H9 (cell line): ENCODE measurements around the gene RNF212. TPM values are rescaled to one million over a fixed set of nuclear protein-coding genes. Genes with fewer than 3 reads are reported as not detected.

Experiments used
- DNase-seq: peaks from one replicate; pipeline ENCODE4 v3.0.0-alpha.2; 2017
- H2AFZ ChIP-seq: one replicate; pipeline ENCODE4 v1.6.1; 2013; ENCODE audit warnings: mild to moderate bottlenecking, low read length, control low read depth, moderate library complexity
- H2AK5ac ChIP-seq: 2 replicates; pipeline ENCODE4 v1.6.1; 2013; ENCODE audit warnings: low read length, control low read depth, mixed read lengths; ENCODE audit not compliant: insufficient read length
- H2BK120ac ChIP-seq: one replicate; pipeline ENCODE4 v1.6.1; 2013; ENCODE audit warnings: low read depth, mild to moderate bottlenecking, low read length, control low read depth, inconsistent platforms; ENCODE audit not compliant: poor library complexity, severe bottlenecking
- H2BK12ac ChIP-seq: 2 replicates; pipeline ENCODE4 v1.6.1; 2013; ENCODE audit warnings: low read length, control low read depth, mixed read lengths, low read depth; ENCODE audit not compliant: insufficient read length
- H2BK15ac ChIP-seq: 2 replicates; pipeline ENCODE4 v1.6.1; 2013; ENCODE audit warnings: low read depth, low read length, control low read depth
- H2BK20ac ChIP-seq: one replicate; pipeline ENCODE4 v1.6.1; 2013; ENCODE audit warnings: low read depth, mild to moderate bottlenecking, low read length, control low read depth, inconsistent platforms; ENCODE audit not compliant: poor library complexity, severe bottlenecking
- H2BK5ac ChIP-seq: 2 replicates; pipeline ENCODE4 v1.6.1; 2013; ENCODE audit warnings: low read length, control low read depth, mixed read lengths; ENCODE audit not compliant: insufficient read length
- H3K14ac ChIP-seq: 2 replicates; pipeline ENCODE4 v1.6.1; 2013; ENCODE audit warnings: low read length, control low read depth; ENCODE audit not compliant: insufficient read depth
- H3K18ac ChIP-seq: 2 replicates; pipeline ENCODE4 v1.6.1; 2013; ENCODE audit warnings: low read depth, mild to moderate bottlenecking, mixed read lengths, low read length, control low read depth; ENCODE audit not compliant: insufficient read length
- H3K23ac ChIP-seq: 2 replicates; pipeline ENCODE4 v1.6.1; 2013; ENCODE audit warnings: low read length, control low read depth, mixed read lengths, low read depth; ENCODE audit not compliant: insufficient read length
- H3K23me2 ChIP-seq: 2 replicates; pipeline ENCODE4 v1.6.1; 2013; ENCODE audit warnings: low read depth, mild to moderate bottlenecking, mixed read lengths, low read length, control low read depth; ENCODE audit not compliant: insufficient read length, poor library complexity, severe bottlenecking
- H3K27ac ChIP-seq: 2 replicates; pipeline ENCODE4 v1.5.1; 2013; ENCODE audit warnings: low read length, control low read depth, mixed read lengths, low read depth; ENCODE audit not compliant: insufficient read length
- H3K27me3 ChIP-seq: 2 replicates; pipeline ENCODE4 v1.6.1; 2013; ENCODE audit warnings: low read length, control low read depth, inconsistent platforms; ENCODE audit not compliant: insufficient read depth
- H3K4ac ChIP-seq: 2 replicates; pipeline ENCODE4 v1.6.1; 2013; ENCODE audit warnings: low read depth, mild to moderate bottlenecking, control low read depth, inconsistent platforms, low read length, moderate library complexity
- H3K4me1 ChIP-seq: 2 replicates; pipeline ENCODE4 v1.6.1; 2013; ENCODE audit warnings: low read length, control low read depth, inconsistent platforms; ENCODE audit not compliant: insufficient read depth
- H3K4me2 ChIP-seq: 2 replicates; pipeline ENCODE4 v1.6.1; 2013; ENCODE audit warnings: low read length, control low read depth, mixed read lengths; ENCODE audit not compliant: insufficient read length, insufficient read depth
- H3K56ac ChIP-seq: 2 replicates; pipeline ENCODE4 v1.6.1; 2013; ENCODE audit warnings: low read depth, mild to moderate bottlenecking, mixed read lengths, low read length, control low read depth; ENCODE audit not compliant: insufficient read length
- H3K79me1 ChIP-seq: 2 replicates; pipeline ENCODE4 v1.6.1; 2013; ENCODE audit warnings: low read depth, mild to moderate bottlenecking, moderate library complexity, low read length, control low read depth, inconsistent platforms; ENCODE audit not compliant: insufficient read depth, poor library complexity, severe bottlenecking
- H3K79me2 ChIP-seq: 2 replicates; pipeline ENCODE4 v1.6.1; 2013; ENCODE audit warnings: low read length, control low read depth, inconsistent platforms; ENCODE audit not compliant: insufficient read depth
- H3K9ac ChIP-seq: 2 replicates; pipeline ENCODE4 v1.6.1; 2013; ENCODE audit warnings: low read length, control low read depth, mixed read lengths; ENCODE audit not compliant: insufficient read length; ENCODE audit errors: extremely low read depth
- H3K9me3 ChIP-seq: one replicate; pipeline ENCODE4 v1.6.1; 2013; ENCODE audit warnings: low read depth, low read length, inconsistent platforms; ENCODE audit not compliant: control insufficient read depth
- H3T11ph ChIP-seq: one replicate; pipeline ENCODE4 v1.6.1; 2013; ENCODE audit warnings: mild to moderate bottlenecking, low read length, control low read depth, inconsistent platforms
- H4K20me1 ChIP-seq: one replicate; pipeline ENCODE4 v1.6.1; 2013; ENCODE audit not compliant: control insufficient read depth, insufficient read length, insufficient read depth
- H4K5ac ChIP-seq: 2 replicates; pipeline ENCODE4 v1.6.1; 2013; ENCODE audit warnings: low read depth, mild to moderate bottlenecking, mixed read lengths, low read length, control low read depth; ENCODE audit not compliant: insufficient read length
- H4K8ac ChIP-seq: replicated peaks from 2 replicates; pipeline ENCODE4 v1.6.1; 2013; ENCODE audit warnings: low read length, control low read depth, mixed read lengths, low read depth; ENCODE audit not compliant: insufficient read length
- H4K91ac ChIP-seq: 2 replicates; pipeline ENCODE4 v1.6.1; 2013; ENCODE audit warnings: low read depth, mild to moderate bottlenecking, moderate library complexity, mixed read lengths, low read length, control low read depth; ENCODE audit not compliant: insufficient read length
- H3K27ac Mint-ChIP-seq, 3 experiments: 2 replicates in 2 of 3; 3 replicates in 1 of 3; pipeline ENCODE4 v1.8.0; 2020 to 2021; ENCODE audit warnings: mixed read lengths in 3 of 3, mild to moderate bottlenecking in 1 of 3, moderate library complexity in 1 of 3
- H3K27me3 Mint-ChIP-seq: 2 replicates; pipeline ENCODE4 v1.8.0; 2021; ENCODE audit warnings: low read depth, mild to moderate bottlenecking, moderate library complexity, mixed read lengths
- H3K36me3 Mint-ChIP-seq, 3 experiments: 2 replicates in 2 of 3; 3 replicates in 1 of 3; pipeline ENCODE4 v1.8.0; 2020 to 2021; ENCODE audit warnings: low read depth in 3 of 3, mixed read lengths in 3 of 3; ENCODE audit not compliant: insufficient read depth in 1 of 3
- H3K4me1 Mint-ChIP-seq, 2 experiments: 2 replicates each; pipeline ENCODE4 v1.8.0; 2020; ENCODE audit warnings: mixed read lengths in 2 of 2
- H3K4me3 Mint-ChIP-seq, 2 experiments: 2 replicates in 1 of 2; 3 replicates in 1 of 2; pipeline ENCODE4 v1.8.0; 2020 to 2021; ENCODE audit warnings: mild to moderate bottlenecking in 2 of 2, mixed read lengths in 2 of 2, moderate library complexity in 1 of 2
- H3K9me3 Mint-ChIP-seq, 2 experiments: 2 replicates in 1 of 2; 3 replicates in 1 of 2; pipeline ENCODE4 v1.8.0; 2020; ENCODE audit warnings: mild to moderate bottlenecking in 2 of 2, mixed read lengths in 2 of 2, moderate library complexity in 1 of 2
- WGBS: extraction: QIAGEN DNeasy Blood & Tissue Kit; methylation state at CpG from one replicate; pipeline ENCODE4 v1.1.7; 2013; ENCODE audit warnings: missing lambda C conversion rate, low lambda C conversion rate, mixed read lengths; ENCODE audit not compliant: insufficient read length; ENCODE audit errors: extremely low coverage; 5-methylcytosine and 5-hydroxymethylcytosine counted together
- total RNA-seq: library from RNA; stranded (reverse); gene quantifications from 2 replicates; pipeline ENCODE4 v1.2.1, GENCODE V29; 2021
- TF ChIP-seq, protein P1 (sequence below): fragments of 200-600 bp; sonication (generic); conservative IDR thresholded peaks from 3 replicates; pipeline ENCODE4 v1.8.0; 2021; ENCODE audit warnings: antibody characterized with exemption, mild to moderate bottlenecking

RNF212 gene
- total RNA-seq, 1 experiment from 2014 or later = 3.0 TPM

DNA sequence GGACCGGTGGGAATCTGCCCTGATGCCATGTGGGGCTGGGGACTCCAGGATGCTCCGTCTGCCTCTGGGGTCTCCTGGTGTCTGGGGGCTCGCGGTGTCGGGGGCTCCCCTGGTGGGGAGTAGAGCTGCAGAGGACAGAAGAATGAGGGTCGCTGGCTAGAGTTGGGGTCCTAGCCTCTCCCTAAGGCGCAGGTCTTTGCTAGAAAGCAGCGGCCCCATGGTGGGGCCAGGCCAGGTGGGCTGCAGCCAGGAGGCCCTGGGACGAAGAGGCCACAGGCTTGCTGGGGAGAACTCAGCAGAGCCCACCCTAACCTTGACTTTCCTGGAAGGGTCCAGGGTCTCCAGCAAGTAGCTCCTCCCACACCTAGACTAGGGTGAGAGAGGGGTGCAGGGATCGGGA lies 80.5 kb downstream of the RNF212 start:
- Histone ChIP-seq H3K79me1 (no peaks in the 10 kb centered on the region), H2AK5ac (no peak overlapping the region), H2BK12ac (no peak overlapping the region), H4K91ac (no peak overlapping the region), H3K79me2 (no peaks in the 10 kb centered on the region), H2AFZ (no peak overlapping the region), H3K27me3 (no peaks in the 10 kb centered on the region), H2BK20ac (no peak overlapping the region), H3K27ac (no peak overlapping the region), H3K4me2 (no peak overlapping the region), H3K56ac (no peak overlapping the region), H3K14ac (no peak overlapping the region), H3K4ac (no peak overlapping the region), H4K20me1 (no peaks in the 10 kb centered on the region), H3K9me3 (no peaks in the 10 kb centered on the region), H2BK120ac (no peak overlapping the region), H3K4me1 (no peaks in the 10 kb centered on the region), H2BK15ac (no peak overlapping the region), H3K9ac (no peak overlapping the region), H3T11ph (no peak overlapping the region), H3K23ac (no peak overlapping the region), H2BK5ac (no peak overlapping the region), H4K8ac (no peak overlapping the region), H4K5ac (no peak overlapping the region), H3K18ac (no peak overlapping the region), H3K23me2 (no peaks in the 10 kb centered on the region)
- no CpG with 5 or more reads among the region's 10 CpGs for WGBS
- no peak overlapping the region for H3K27ac Mint-ChIP-seq
- H3K9me3 Mint-ChIP-seq = no peaks in the 10 kb centered on the region
- H3K4me1 Mint-ChIP-seq = no peaks in the 10 kb centered on the region
- H3K36me3 Mint-ChIP-seq = no peaks in the 10 kb centered on the region
- DNase-seq = no peak
- H3K27me3 Mint-ChIP-seq = no peaks in the 10 kb centered on the region
- H3K4me3 Mint-ChIP-seq = no peak overlapping the region
- TF ChIP-seq, protein P1, sequence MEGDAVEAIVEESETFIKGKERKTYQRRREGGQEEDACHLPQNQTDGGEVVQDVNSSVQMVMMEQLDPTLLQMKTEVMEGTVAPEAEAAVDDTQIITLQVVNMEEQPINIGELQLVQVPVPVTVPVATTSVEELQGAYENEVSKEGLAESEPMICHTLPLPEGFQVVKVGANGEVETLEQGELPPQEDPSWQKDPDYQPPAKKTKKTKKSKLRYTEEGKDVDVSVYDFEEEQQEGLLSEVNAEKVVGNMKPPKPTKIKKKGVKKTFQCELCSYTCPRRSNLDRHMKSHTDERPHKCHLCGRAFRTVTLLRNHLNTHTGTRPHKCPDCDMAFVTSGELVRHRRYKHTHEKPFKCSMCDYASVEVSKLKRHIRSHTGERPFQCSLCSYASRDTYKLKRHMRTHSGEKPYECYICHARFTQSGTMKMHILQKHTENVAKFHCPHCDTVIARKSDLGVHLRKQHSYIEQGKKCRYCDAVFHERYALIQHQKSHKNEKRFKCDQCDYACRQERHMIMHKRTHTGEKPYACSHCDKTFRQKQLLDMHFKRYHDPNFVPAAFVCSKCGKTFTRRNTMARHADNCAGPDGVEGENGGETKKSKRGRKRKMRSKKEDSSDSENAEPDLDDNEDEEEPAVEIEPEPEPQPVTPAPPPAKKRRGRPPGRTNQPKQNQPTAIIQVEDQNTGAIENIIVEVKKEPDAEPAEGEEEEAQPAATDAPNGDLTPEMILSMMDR = no peak
